Cardiac fibroblast (primary cell): ENCODE data around the gene WDR75.

Source experiments
- DNase-seq, 2 donors: peaks; one replicate each; pipeline versions ENCODE4 v3.0.0 to v3.0.0-alpha.2; 2010; ENCODE audit warnings: low read depth in 2 of 2
- H3K4me3 ChIP-seq, 2 donors: replicated peaks in 1 of 2; 1 replicate in 1 of 2; 2 replicates in 1 of 2; pipeline ENCODE4 v1.5.1; 2011; ENCODE audit warnings: low read depth in 2 of 2, low read length in 2 of 2, mild to moderate bottlenecking in 2 of 2, moderate library complexity in 1 of 2
- TF ChIP-seq, protein P1 (sequence below): IDR thresholded peaks from one replicate; pipeline ENCODE4 v1.5.1; 2011; ENCODE audit warnings: low read depth, mild to moderate bottlenecking, low read length, inconsistent platforms

WDR75 gene

GRCh38 chr2:189504238-189504637 lies 63.0 kb downstream of the WDR75 start:
- H3K4me3 ChIP-seq, result no peak overlapping the region
- DNase-seq, result no peak
- TF ChIP-seq, protein P1, sequence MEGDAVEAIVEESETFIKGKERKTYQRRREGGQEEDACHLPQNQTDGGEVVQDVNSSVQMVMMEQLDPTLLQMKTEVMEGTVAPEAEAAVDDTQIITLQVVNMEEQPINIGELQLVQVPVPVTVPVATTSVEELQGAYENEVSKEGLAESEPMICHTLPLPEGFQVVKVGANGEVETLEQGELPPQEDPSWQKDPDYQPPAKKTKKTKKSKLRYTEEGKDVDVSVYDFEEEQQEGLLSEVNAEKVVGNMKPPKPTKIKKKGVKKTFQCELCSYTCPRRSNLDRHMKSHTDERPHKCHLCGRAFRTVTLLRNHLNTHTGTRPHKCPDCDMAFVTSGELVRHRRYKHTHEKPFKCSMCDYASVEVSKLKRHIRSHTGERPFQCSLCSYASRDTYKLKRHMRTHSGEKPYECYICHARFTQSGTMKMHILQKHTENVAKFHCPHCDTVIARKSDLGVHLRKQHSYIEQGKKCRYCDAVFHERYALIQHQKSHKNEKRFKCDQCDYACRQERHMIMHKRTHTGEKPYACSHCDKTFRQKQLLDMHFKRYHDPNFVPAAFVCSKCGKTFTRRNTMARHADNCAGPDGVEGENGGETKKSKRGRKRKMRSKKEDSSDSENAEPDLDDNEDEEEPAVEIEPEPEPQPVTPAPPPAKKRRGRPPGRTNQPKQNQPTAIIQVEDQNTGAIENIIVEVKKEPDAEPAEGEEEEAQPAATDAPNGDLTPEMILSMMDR, result no peak

GRCh38 chr2:189505492-189505891 lies 64.2 kb downstream of the WDR75 start:
- H3K4me3 ChIP-seq, result no peak overlapping the region
- TF ChIP-seq, protein P1, result no peak
- DNase-seq, result no peak

DNA sequence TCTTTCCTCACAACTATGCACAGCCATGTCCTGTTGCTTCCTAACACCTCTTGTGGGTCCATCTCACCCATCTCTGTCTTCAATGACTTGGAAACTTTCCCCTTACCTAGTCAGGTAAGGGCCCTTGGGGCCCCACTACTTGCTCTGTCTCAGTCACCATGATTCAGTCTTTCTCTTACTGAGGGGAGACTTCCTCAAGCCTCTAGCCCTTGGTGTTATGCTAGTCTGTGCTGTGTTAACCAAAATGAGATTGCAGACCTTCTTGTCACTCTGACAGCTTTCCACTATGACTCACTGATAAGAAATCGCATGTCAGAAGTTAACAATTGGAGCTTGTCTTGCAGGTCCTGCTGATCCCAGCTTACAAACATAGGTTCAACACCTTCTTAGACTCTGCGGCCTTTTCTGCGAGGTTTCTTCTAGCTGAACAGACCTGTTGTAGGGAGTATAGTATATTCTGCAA lies 65.3 kb downstream of the WDR75 start:
- TF ChIP-seq, protein P1, result no peak
- peak in 1 of 2 donors; percentile 41 for DNase-seq
- no peak overlapping the region for H3K4me3 ChIP-seq

DNA sequence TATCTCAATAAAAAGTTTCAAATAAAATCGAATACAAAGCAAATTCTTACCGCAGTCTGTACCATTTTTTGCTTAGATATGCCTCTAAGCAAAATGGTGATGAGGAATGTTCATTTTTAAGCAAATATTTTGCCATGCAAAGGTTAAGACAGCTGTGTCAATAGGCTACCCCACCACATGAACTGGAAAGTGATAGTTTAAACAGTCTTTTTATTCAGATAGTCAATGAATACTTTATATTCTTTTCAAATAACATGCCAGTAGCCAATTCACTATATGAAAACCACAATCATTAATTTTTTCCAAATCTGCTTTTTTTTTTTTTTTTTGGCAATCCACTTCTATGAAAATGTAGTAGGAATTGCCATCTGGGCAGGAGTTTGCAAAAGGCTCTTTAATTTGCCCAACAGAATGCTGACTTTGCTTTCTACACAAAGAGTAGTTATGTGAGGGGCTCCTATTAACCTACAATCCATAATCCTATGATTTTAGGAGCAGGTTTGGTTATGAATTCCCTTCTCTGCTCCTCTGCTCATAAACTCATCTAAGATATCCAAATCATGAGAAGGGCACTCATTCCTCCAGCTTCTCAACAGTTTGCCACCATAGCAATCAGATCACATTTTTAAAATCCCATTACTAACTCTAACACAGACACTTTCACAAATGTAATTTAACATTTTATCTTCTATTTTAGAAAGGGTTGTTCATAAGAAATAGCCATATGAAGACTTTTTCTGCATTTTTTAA lies 70.1 kb downstream of the WDR75 start:
- TF ChIP-seq, protein P1, result no peak
- H3K4me3 ChIP-seq, result no peak overlapping the region
- no peak for DNase-seq

GRCh38 chr2:189511960-189512319 lies 70.7 kb downstream of the WDR75 start:
- TF ChIP-seq, protein P1, result no peak
- no peak for DNase-seq
- H3K4me3 ChIP-seq, result no peak overlapping the region

DNA sequence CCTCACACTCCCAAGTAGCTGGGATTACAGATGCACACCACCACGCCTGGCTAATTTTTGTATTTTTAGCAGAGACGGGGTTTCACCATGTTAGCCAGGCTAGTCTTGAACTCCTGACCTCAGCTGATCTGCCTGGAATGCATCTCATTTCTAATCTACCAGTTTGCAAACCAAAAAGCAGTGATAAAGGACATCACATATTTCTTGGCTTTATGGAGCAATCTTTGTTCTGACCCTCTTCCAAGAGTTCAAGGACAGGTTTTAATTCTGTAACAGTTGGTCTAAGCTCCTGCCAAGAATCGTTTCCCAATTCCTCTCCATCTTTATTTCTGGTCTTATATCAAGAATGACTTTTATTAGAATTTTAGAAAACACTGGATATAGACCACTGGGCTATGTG lies 71.6 kb downstream of the WDR75 start:
- H3K4me3 ChIP-seq, result no peak overlapping the region
- TF ChIP-seq, protein P1, result no peak
- peak in 1 of 2 donors; percentile 49 for DNase-seq

DNA sequence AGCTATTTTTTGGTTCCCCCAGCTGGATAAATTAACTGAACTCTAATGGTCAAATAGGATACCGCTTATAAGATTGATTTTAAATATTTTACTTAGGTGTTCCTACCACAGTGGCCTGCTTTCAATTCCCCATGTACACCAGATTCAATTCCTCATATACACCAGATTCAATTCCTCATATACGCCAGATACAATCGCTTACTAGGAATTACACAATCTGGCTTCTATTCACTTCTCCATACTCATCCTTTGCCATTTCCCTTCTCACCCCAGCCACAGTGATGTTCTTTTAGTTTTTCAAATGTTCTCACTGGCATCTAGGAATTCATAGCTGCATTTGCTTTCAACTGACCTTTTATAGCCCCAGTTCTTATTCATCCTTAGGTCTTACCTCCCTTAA lies 72.8 kb downstream of the WDR75 start:
- TF ChIP-seq, protein P1, result no peak
- no peak overlapping the region for H3K4me3 ChIP-seq
- no peak for DNase-seq
